CD4-positive, alpha-beta T cell treated with Interleukin-15 for 1 hour (primary cell): Measurements from ENCODE around the gene ADRA1B.

Experiments used
- DNase-seq: peaks from one replicate; pipeline ENCODE4 v3.0.0-alpha.2; 2020

ADRA1B gene

DNA sequence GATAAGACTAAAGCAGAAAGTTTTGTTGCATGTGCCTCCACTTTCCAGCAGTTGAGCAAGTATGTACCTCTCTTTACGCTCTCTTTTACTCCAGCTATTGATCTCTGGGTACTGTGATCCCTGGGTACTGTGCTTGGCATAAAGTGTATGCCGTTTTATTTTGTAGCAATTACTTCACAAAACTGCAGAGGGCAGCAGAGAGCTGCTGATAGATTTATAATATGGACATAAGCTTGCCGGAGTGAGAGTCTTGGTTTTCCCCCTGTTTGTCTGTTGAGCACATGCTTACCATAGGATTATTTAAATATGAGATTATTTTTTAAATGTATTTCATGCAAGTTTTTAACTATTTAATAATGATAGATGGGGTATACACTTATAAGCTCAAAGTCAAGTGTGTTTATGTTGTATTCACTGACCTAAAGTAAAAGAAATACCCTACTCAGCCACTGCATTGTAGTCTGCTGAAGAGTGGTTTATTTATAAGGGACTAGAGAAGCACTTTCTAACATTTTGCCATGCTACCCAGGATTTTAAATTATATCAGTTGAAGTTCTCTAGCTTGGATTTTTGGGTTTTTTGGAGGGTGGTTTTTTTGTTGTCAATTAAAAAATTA, 105.7 kb downstream of the ADRA1B start:
- peak; percentile 43 for DNase-seq
